GM12873 (cell line): Measurements from ENCODE around the gene OR10J5.

Experiments used
- TF ChIP-seq, protein P1 (sequence below): IDR thresholded peaks from 2 replicates; pipeline ENCODE4 v1.5.1; 2012; ENCODE audit warnings: low read depth, mild to moderate bottlenecking, moderate library complexity, low read length, control low read depth; ENCODE audit not compliant: insufficient read depth; ENCODE audit errors: missing control alignments

The OR10J5 gene

DNA sequence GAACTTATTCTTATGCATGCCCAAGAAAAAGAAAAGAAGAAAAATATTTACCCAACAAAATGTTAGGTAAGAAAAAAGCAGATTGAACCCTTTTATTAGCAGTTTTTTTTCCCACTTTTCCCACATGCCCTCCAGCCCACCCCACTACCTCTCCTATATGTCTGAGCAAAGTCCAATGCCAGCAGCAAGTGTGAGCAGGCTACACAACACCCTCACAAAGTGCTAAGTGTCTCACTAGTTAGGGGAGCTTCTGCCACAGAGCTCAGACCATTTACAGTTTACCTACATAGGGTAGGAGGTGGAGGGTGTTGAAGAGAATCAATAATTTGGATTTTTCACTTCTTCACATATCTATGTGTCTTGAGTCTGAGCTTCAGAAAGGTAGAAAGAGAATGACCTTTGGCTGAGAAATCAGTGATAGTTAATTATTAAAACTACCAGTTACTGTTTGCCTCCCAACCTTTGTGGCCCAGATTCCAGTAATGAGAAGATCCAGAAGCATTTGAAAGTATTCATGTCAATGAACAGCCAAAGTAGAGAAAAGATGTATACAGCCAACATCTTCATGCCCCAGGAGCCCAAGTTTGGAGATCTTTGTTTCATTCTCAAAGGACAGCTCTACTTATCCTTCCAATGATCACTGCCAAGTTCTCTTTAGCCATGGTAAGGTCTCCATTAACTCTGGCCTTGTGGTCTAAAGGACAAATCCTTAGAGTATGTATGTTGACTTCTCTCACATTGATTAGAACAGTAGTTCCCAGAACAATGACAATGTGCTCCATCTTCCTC, 26.2 kb downstream of the OR10J5 start:
- TF ChIP-seq, protein P1, sequence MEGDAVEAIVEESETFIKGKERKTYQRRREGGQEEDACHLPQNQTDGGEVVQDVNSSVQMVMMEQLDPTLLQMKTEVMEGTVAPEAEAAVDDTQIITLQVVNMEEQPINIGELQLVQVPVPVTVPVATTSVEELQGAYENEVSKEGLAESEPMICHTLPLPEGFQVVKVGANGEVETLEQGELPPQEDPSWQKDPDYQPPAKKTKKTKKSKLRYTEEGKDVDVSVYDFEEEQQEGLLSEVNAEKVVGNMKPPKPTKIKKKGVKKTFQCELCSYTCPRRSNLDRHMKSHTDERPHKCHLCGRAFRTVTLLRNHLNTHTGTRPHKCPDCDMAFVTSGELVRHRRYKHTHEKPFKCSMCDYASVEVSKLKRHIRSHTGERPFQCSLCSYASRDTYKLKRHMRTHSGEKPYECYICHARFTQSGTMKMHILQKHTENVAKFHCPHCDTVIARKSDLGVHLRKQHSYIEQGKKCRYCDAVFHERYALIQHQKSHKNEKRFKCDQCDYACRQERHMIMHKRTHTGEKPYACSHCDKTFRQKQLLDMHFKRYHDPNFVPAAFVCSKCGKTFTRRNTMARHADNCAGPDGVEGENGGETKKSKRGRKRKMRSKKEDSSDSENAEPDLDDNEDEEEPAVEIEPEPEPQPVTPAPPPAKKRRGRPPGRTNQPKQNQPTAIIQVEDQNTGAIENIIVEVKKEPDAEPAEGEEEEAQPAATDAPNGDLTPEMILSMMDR: no peak

DNA sequence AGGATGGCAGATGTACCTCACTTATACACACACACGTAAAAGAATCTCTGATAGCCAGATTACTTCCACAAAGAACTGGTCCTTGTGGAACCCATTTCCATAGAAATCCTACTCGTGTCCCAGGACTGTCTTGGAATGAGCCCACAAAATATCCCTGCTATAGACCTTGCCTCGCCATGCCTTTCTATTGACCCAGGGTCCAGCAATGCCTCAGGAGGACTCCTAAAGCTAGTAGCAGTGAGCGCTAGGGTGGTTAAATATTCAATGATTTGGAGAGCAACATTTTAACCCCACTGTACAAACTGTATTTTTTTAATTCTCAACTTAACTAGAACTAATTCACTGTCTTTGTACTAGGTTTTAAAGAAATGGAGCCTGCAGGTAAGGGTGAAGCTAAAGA, 26.9 kb downstream of the OR10J5 start:
- TF ChIP-seq, protein P1: no peak

DNA sequence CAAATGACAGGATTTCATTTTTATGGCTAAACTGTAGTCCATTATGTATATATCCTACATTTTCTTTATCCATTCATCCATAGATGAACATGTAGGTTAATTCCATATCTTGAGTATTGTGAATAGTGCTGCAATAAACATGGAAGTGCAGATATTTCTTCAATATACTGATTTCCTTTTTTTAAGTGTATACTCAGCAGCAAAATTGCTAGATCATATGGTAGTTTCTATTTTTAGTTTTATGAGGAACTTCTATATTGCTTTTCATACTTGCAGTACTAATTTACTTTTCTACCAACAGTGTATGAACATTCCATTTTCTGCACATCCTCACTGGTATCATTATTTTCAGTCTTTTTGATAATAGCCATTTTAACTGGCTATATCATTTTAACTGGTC, 30.1 kb downstream of the OR10J5 start:
- TF ChIP-seq, protein P1: no peak

DNA sequence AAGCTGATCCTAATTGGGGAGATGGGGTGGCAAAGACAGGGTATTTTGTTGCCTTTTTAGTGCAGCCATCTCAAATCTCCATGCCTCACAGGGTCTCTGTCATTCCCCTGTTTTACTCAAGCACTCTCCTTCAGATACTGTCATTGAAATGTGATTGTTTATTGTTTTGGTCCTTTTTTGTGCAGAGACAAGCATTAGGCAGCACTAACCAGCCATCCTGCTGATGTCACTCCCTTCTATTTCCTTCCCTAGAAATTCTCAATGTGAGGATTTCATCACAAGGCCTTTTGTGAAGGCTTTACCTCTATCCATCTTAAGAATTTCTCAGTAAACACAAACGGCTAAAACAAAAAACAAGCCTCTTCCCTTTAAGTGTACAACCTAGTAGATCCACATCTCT, 34.7 kb downstream of the OR10J5 start:
- TF ChIP-seq, protein P1: no peak

DNA sequence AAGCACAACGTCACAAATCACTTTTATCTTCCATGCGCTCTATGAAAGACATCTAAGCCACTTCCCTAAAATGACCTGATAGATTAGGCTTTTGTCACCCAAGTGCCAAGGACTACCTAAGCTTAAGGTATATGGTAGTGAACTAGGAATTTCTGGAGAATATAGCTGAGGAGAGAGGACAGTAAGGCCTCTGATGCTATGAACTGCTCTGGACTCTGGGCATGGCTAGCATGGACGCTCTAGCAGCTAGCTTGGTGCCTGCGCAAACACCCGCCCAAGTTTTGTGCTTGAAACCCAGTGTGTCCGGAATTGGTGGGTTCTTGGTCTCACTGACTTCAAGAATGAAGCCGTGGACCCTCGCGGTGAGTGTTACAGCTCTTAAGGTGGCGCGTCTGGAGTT, 42.5 kb downstream of the OR10J5 start:
- TF ChIP-seq, protein P1: no peak

DNA sequence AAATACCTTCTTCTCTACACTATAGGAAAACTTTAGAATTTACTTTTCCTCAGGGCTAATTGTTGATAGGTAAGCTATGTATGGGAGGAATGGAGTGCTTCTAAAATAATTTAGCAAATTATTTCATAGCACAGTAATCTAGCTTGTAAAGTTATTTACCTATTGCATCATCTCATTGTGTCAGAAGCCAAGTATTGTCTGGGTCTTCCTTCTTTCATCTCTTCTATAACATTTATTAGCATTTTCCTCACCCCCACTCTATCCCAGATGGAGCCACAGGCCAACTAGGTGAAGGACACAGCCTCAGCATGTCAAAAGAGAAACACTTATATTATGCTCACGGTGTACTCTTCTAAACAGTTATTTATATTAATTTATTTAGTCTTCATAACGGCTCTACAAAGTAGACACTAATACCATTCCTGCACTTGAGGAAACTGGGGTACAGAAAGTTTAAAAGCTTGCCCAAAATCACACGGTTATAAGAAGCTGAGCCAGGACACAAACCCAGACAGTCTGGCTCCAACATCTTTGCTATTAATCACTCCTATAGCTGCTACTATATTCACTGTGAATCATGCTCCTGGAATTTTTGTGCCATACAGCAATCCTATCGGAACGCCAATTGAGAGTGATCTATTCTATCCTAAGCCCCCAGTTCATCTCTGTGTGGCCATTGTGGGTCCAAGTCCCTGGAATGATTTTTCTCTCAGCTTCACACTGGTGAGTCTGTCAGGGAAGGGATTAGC, 43.1 kb downstream of the OR10J5 start:
- TF ChIP-seq, protein P1: no peak
